DMS53 treated with DMSO at 0.1 percent for 48 hours (cell line): ENCODE measurements around the gene TPST1.
"Not testable (repeated sequence)": the region's sequence is repeated elsewhere in the genome, so short reads cannot be mapped to it uniquely, and the experiment has no call there.

Experiments used
- DNase-seq: peaks from one replicate; lab custom pipeline; 2025; ENCODE audit not compliant: unreplicated experiment; lab: John Stamatoyannopoulos, UW

The TPST1 gene

DNA sequence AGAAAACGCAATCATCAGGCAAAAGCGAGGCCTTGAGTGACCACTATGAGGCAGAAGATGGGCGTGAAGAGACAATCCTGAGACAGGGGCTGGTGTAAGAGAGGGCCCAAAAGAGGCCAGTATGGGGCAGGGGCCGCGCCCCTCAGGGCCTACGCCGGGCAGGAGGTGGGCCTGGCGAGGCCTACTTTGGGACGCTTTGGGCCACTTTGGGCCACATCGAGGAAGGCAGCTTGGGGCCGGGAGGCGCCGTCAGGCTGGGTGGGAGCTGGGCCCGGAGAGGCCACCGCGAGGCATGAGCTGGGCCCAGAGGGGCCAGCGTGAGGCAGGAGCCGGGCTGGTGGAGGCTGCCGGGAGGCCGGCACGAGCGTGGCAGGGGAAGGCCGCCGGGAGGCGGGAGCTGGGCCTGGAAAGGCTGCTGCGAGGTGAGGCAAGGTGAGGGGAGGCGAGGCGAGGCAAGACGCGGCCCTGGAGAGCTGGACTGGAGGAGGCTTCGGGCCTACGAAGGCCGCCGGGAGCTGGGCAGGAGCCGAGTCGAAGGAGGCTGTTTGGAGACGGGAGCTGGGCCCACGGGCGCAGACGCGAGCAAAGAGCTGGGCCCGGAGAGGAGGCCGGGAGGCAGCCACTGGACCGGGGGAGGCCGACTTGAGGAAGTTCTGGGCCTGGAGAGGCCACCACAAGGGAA is 171.3 kb downstream of the TPST1 start:
- DNase-seq: no peak

DNA sequence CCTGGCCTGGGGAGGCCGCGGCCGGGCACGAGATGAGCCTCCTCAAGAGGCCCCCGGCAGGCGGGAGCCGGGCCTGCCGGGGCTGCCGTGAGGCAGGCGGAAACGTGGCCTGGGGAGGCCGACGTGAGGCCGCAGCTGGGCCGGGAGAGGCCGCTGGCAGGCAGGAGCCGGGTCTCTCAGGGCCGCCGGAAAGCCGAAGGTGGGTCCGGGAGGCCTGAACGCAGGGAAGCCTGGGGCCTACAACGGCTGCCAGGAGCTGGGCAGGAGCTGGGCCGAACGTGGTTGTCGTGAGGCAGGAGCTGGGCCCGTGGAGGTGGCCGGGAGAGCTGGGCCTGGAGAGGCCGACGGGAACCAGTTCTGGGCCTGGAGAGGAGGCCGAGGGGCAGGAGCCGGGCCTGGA is 171.9 kb downstream of the TPST1 start:
- DNase-seq: no peak

DNA sequence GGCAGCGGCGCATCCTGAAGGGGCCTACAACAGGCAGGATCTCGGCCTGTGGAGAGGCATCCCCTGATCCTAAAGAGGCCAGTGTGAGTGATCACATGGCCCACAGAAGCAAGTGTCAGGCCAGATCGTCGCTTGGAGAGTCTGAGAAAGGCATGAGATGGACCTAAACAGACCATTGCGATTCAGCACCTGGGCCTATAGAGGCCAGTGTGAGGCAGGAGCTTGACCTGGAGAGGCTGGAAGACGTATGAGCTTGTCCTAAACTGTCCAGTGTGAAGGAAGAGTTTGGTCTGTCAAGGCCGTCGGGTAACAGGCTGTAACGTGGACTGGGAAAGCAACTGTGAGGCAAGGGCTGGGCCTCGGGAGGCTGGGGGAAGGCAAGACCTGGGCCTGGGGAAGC is 172.6 kb downstream of the TPST1 start:
- DNase-seq: no peak

DNA sequence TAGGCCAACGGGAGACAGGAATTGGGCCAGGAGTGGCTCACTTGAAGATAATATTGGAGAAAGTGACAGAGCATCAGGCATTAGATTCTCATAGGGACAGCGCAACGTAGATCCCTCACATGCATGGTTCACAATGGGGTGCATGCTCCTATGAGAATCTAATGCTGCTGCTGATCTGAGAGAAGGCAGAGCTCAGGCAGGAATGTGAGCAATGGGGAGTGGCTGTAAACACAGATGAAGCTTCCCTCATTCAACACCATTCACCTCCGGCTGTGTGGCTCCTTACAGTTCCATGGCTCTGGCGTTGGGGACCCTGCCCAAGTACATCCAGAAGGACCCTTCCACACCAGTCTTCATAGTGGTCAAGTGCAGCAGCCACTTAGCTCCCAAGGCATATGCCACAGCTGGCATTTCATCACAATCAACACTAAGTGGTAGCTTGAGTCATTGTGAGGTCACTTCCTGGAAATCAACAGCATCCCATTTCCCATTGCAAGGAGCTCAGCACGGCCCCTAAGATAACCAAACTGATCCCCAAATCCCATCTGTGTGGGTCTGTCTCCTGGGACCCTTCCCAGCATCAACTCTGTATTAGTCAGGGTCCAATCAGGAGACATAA is 174.5 kb downstream of the TPST1 start:
- no peak for DNase-seq

DNA sequence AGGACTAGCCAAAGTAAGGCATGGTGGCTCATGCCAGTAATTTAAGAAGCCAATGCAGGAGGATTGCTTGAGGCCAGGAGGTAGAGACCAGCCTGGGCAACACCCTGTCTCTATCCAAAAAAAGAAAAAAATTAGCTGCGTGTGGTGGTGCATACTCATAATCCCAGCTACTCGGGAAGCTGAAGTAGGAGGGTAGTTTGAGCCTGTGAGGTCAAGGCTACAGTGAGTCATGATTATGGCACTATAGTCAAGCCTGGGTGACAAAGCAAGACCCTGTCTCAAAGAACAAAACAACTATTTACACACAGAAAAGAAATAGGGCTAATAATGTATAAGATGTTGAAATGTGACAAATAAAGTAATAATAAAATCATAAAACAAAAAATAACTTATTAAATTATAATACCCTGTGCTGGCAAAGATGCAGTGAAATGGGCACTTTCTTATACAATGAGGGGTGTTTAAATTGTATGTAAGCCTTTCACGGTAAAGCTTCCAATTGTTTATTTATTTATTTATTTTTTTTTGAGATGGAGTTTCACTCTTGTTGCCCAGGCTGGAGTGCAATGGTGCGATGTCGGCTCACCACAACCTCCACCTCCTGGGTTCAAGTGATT is 175.2 kb downstream of the TPST1 start:
- no peak for DNase-seq

DNA sequence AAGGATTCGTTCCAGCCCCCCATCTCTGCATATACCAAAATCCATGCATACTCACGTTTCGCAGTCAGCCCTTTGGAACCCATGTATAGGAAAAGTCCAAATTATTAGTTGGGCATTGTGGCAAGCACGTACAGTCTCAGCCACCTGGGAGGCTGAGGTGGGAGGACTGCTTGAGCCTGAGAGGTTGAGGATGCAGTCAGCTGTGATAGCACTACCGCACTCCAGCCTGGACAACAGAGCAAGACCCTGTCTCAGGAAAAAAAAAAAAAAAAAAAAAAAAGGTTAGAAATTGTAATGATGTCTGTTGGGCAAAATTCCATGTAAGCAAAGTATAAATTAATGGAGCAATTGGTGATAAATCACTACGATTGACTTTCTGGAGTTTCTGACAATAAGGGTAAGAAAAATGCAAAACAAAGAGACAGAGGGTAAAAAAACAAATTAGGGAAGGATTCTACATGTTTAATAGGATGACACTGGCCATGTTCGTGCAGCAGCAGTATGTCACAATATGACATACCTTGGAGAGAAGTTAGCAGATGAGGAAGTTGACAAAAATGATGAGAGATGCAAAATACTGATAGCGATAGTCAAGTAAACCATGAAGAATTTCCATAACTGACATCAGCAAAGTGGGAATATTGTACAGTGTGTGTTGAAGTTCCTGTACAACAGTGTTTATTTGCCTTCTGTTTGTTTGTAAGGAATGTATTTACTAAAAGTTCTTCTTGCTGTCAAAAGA is 177.2 kb downstream of the TPST1 start:
- DNase-seq: not testable (repeated sequence)

DNA sequence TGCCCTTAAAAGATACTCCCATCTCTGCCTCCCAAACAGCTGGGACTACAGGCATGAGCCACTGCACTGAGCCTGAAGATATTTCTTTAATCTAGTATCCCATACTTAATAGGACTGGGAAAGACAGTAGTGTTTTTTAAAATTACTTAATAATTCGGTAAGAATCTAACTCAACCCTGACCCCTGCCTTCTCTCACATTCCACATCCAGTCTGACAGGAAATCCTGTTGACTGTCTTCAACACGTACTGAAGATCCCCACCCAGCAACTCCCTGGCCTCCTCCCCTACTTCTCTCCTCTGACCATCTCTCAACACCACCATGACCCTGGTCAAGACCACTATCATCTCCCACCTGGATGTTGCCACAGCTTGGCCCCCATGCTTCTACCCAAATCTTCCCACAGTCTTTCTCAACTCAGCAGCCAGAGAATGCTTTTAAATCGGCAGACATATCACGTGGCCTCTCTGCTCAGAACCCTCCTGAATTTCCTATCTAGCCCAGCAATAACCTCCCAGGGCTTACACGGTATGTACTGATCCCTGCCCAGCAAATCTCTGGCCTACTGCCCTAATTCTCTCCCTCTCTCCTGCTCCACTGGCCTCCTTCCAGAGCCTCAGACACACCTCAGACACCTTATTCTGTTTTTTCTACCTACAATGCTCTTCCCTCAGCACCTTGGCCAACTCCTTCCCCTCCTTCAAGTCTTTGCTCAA is 180.2 kb downstream of the TPST1 start:
- DNase-seq: not testable (repeated sequence)

DNA sequence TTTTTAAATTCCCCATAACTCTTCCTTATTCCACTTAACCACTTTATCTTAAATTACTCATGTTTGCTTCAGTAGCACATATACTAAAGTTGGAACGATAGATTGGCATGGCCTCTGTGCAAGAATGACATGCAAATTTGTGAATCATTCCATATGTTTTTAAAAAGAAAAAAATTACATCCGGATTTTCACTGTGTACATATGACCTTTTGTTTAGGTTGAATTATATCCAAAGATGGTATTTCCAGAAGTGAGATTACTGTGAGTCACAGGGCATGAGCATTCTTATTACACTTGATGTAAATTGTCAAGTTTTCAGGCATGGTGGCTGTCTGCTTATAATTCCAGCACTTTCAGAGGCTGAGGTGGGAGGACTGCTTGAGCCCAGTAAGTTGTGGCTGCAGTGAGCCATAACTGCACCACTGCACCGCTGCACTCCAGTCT is 190.0 kb downstream of the TPST1 start:
- peak; percentile 10 for DNase-seq

DNA sequence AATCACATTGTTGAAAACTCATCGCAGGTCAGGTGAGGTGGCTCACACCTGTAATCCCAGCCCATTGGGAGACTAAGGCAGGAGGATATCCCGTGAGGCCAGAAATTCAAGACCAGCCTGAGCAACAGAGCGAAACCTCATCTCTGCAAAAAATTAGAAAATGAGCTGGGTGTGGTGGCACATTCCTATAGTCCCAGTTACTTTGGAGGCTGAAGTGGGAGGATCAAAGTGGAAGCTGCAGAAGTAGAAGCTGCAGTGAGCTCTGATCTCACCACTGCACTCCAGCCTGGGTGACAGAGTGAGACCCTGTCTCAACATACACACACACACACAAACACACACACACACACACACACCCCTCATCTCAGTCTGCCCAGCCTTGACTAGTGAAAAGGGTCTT is 190.9 kb downstream of the TPST1 start:
- not testable (repeated sequence) for DNase-seq

DNA sequence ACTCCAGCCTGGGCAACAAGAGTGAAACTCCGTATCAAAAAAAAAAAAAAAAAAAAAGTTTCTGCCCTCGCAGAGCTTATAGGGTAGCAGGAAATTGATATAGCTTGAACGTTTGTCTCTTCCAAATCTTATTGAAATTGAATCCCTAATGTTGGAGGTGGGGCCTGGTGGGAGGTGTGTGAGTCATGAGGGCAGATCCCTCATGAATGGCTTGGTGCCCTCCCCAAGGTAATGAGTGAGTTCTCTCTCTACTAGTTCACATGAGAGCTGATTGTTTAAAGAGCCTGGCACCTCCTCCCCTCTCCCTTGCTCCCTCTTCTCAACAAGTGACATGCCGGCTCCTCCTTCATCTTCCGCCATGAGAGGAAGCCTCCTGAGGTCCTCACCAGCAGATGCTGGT is 193.7 kb downstream of the TPST1 start:
- not testable (repeated sequence) for DNase-seq

DNA sequence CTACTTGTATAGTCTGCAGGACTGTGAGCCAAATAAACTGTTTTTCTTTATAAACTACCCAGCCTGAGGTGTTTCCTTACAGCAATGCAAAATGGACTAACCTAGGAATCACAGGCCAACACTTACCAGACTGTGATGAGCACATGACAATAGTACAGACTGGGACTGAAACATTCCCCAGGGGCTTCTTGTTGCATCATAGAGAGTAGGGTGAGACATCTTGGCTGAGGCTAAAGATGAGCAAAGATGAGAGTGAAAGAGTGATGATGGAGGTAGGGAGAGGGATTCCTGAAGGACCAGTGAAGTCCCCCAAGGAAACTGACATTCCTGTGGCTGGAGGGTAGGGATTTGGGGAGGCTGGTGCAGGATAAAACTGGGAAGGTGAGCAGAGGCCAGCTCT is 194.4 kb downstream of the TPST1 start:
- DNase-seq: no peak

DNA sequence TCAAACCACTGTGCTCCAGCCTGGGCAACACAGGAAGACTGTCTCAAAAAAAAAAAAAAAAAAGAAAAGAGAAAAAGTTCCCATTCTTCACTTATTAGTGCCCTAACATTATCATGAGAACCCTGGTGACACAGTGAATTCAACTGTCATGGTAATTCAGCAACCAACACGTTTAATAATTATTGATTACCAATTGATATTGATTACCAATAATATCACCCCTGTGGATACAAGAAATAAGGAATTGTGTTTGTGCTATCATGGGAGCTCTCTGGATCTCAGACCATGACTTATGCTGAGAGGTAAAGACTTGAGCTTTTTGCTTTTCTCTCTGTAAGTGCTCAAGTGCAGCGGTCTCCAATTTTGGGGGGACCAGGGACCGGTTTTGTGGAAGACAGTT is 195.3 kb downstream of the TPST1 start:
- no peak for DNase-seq

DNA sequence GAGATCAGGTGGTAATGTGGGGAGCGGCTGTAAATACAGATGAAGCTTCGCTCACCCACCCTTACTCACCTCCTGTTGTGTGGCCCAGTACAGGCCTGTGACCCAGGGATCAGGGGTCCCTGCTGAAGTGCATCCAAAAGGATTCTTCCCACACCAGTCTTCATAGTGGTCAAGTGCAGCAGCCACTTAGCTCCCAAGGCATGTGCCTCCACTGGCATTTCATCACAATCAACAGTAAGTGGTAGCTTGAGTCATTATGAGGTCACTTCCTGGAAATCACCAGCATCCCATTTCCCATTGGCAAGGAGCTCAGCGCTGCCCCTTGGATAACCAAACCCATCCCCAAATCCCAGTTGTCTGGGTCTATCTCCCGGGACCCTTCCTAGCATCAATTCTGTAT is 196.0 kb downstream of the TPST1 start:
- DNase-seq: not testable (repeated sequence)

DNA sequence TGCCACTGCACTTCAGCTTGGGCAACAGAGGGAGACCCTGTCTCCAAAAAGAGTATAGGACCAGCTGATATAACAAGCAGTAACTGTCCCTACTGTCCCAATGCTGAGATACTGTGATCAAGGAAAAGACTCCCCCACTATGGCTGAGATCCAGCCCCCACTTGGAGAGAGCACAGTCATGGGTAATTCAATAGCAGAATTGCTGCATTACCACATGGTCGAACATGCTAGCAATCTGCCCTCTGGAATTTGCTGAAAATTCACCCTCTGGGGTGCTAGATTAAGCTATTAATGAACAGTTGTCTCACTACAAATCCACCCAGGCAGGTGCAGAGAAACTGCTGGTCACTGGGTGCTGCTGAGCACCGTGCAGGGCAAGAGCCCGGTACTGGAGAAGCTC is 196.8 kb downstream of the TPST1 start:
- DNase-seq: not testable (repeated sequence)

DNA sequence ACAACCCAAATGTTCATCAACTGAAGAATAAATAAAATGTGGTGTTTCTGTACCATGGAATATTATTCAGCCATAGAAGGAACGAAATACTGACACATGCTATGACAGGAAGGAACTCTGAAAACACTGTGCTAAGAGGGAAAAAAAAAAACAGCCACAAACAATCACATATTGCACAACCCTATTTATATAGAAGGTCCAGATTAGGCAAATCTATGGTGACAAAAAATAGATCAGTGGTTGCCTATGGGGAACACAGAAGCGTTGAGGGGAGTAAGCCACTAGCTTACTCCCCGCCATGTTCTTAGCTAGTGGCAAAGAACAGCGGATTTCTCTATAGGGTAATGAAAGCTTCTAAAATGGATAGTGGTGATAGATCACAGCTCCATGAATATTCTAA is 198.4 kb downstream of the TPST1 start:
- no peak for DNase-seq

DNA sequence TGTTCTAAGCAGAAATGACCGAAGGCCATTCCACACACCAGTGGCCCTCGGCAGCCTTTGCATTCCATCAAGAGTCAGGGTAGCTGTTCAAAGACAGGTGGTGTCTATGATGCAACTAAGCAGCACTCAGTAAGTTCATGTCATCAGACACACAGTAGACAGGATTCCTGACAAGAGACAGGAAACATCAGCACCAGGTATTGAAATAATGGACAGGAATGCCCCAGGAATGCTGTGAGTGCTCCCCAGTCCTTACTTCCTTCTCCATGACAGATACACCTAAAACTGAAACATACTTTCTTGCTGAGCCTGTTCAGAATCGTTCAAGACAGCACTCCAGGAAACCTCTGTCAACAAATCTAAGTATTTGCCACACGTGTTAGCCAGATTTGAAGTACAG is 204.4 kb downstream of the TPST1 start:
- peak; percentile 1 for DNase-seq
